Right hindlimb (tissue), 1 donor: ENCODE results near the gene AVPR1B.

Experiments
- DNase-seq: peaks from one replicate; pipeline ENCODE4 v3.0.0-alpha.2; 2018

The AVPR1B gene, protein sequence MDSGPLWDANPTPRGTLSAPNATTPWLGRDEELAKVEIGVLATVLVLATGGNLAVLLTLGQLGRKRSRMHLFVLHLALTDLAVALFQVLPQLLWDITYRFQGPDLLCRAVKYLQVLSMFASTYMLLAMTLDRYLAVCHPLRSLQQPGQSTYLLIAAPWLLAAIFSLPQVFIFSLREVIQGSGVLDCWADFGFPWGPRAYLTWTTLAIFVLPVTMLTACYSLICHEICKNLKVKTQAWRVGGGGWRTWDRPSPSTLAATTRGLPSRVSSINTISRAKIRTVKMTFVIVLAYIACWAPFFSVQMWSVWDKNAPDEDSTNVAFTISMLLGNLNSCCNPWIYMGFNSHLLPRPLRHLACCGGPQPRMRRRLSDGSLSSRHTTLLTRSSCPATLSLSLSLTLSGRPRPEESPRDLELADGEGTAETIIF

DNA sequence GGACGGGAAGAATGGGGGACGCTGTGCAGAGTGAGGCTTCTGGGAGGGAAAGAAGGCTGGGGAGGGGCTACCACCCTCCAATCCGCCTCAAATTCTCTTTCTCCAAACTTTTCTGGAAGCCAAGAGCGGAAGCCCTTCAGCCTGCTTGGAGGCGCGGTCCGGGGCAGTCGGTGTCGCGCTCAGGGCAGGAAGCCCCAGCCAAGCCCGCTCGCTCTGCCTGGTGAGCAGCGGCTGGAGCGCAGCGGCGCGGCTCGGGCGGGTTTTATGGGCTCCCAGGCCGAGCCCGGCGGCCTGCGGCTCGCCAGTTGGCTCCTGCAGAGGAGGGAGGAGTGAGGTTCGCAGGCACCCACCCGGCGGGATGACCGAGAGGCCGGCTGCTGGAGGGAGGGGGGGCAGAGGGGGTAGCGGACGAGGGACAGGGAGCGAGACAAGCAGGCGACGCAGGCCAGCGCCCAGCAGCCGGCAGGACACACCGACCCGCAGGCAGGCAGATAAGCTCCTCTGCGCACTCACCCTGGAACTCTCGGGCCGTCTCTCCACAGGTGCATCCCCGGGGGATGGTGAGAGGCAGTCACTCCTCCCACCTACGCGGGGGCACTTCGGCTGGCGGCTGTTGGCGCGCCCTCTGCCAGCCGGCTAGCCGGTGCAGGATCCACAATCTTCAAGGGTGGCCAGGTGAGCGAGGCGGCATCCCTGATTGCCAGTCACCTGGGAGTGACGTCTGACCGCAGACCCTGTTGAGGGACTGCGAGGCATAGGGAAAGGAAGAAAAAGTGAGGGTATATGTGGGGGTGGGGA is at the start of gene AVPR1B:
TSS of gene AVPR1B (minus strand) at position 238 of the 798 bp plus-strand sequence. CDS start 498 bp downstream, outside the sequence.
- peak; percentile 83 for DNase-seq

DNA sequence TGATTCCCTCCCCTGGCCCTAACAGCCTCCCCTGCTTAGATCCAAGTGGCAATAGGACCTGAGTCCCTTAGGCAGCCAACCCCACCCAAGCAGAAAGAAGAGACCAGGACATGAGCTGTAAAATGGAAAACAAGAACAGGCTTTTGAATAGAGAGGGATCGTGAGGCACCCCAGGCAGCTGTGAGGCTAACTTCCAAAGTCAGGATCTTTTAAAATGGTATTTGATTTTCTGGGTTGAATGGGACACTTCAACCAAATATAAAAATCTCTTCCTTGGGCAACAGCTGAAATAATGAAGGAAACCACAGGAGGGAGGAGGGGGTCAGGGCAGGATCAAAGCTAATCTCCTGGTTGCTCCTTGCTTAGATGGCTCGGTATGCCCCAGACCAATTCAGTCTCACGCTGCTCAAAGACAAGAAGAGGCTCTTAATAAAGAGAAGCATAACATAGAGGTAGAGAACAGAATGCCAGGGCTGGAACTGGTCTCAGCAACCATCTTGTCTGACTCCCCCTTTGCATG is 28.6 kb upstream of the AVPR1B start:
- no peak for DNase-seq

DNA sequence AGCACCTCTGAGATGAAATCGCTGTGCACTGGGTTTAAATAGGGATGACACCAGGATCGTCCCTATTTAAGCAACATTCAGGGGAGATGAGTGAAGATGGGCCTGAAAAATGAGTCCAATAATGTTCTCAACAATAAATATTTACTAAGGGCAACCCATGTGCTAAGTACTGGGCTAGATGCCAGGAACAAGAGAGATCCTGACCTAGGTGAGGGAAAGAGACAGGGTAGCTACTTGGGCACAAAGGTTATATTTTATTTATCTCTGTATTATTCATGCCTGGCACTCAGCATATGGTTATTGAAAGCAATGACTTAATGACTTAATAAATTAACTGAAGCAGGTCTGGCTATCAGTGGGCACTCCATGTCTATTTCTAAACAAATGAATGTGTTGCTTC is 27.4 kb upstream of the AVPR1B start:
- no peak for DNase-seq

DNA sequence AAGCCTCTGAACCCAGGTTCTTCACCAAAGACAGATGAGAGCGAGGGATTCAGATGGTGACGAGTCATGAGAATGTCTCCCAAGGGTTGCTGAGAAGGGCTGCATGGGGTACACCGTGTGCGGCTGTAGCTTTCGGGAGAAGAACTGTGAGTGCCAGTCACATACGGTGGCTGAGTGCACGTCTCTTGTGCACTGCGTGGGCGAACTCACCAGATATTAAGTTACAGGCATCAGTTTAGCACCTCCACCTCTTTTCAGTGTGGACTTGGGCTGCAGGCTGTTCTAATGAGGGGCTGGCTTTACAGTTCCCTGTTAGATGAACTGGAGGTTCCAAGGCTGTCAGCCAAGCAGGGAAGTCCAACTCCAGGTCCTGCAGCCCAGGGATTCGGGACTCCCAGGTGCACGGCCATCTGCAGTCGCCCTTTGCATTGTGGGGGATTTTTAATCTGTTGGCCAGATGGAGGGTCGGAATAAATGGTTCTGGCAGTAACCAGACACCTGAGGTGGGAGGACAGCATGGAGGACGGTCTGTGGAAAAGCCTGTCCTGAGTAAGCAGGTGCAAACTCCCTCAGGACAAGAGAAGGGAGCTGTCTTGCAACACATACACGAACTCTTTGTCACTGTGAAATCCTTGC is 26.5 kb upstream of the AVPR1B start:
- DNase-seq = peak; percentile 87

DNA sequence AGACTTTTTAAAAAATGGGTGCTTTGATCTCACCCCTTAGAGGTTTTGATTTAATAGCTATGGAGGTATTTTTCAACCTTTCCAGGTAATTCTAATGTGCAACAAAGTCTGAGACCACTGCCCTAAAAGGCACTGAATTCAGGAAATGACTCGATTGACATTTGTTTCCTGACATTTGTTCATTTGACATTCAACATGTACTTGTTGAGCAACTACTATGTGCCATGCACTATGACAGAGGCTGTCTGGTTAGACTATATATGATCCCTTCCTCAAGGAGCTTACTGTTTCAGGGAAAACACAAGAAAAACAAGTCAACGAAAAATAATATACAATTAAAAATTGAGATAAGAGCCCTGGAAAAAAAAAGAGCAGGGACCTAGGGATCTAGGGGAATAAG is 25.6 kb upstream of the AVPR1B start:
- DNase-seq = no peak

DNA sequence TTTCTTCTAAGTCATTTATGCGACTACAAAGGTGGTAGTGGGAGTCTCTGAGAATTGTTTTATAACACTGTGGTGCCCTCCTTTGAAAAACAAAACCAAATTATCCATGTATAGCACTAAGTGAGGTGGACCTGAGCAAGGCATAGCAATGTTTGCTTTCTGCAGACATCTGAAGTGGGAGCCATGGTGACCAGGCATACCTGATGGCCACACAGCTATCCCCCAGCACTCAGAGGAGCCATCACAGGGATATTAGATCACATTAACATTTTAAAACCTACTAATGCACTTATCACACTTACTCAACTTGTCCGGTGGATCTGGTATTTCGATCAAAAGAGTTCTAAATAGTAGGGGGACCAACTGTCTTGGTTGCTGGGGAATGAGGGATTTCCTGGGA is 24.8 kb upstream of the AVPR1B start:
- DNase-seq = no peak

DNA sequence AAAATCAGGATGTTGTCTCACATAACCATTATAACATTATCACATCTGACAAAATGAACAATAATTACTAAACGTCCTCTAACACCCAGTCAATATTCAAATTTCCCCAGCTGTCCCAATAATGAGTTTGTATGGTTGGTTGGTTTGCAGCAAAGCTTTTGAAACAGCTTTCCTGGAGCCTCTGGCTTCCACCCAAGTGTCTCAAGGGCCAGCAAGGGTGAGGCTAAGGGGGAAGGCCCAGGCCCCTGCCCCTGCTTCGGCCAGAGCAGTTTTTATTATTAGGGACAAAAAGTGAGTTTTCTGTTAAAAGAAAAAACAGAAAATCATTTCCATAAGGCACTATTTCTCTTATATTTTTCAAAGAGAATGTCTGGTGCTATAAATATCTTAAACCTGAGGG is 19.1 kb upstream of the AVPR1B start:
- no peak for DNase-seq

DNA sequence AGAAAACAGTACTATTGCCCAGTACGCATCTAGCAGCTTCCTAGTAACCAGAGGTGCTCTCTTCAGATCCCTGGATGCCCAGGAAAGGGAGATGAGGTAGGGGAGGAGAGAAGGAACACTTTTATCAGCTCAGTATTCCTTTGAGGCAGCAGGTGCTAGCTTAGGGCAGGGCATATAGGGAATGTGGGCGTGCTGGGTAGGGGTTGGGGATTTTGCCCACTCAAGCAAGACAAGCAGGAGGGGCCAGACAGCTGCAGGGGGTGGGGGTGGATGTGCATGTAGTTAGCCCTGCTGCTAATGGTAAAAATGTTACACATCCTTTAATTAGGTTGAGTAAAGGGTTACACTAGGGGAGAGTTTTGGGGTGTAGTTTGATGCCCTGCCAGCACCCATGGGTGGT is 18.1 kb upstream of the AVPR1B start:
- DNase-seq = no peak

DNA sequence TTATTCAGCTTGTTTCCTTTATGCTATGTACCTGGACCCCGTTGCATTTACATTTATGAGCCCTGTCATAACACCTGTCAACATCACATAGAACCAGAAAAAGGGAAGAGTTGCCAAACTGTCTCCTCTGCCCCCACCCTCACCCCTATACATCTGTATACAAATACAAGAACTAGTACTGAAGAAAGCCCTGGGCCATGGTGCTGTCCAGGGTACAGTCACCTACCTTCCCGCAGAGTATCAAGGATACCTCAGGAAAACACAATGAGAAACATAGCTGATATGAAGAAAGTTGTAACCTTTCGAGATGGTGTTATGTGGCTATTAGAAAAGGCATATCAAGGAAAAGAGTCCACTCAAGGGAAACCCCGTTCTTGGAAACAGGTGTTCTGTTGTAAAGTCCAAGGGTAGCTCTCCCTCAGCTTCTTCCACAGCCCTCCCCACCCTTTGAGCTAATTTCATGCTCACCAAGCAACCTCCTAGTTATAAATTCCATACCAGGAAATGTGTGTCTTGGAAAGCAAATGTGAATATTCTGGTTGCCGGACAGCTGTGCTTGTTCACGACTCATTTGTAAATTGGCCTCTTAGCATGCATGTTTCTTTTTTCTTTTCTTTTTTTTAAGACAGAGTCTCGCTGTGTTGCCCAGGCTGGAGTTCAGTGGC is 16.7 kb upstream of the AVPR1B start:
- DNase-seq = no peak

DNA sequence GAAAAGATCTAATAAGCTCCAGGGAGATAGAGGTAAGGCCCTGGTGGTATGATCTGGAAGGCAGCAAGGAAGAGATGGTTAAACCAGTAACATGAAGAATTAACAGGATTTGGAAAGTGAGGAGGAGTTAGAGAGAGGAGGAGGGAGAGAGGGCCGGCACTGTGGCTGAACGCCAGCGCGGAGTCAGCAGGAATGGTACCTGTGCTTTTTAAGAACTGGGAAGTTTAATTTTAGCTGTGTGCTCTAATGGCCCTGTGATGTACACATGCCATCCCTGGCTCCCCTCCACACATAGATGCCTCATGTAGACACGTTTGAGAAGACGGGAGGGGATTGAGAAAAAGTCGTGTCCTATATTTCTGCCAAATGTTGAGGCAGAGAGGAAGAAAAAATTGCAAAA is 13.8 kb upstream of the AVPR1B start:
- no peak for DNase-seq

DNA sequence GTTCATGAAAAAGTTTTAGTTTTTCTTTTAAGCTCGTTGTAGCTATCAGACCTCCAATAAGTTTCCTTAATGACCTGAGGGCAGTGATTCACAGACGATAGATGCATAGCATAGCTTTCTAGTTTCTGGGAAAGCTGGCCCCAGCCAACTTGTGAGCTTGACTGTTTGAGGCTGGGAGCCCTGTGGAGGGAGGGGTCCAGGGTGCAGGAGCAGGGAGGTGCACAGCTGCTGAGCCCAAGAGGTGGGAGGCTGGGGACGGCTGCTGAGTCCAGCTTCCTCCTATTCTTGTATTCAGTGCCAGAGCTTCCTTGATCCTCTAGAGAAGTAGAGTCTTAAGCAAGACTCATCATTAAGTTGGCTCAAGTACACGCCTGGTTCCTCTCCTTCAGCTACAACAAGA is 11.0 kb upstream of the AVPR1B start:
- no peak for DNase-seq

DNA sequence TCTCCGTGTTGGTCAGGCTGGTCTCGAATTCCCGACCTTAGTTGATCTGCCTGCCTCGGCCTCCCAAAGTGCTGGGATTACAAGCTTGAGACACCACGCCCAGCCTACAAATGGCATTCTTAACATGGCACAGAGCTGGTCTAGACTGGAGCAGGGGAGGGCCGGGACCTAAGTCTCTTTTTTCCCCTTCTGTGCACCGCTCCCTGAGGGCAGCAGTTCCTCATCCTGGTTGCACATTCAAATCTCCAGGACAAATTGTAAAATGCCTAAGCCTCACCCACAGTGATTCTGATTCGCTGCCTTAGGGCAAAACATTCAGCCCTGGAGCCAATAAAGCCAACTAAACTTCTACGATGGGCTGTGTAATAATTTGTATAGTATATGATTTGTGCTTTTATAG is 10.1 kb upstream of the AVPR1B start:
- DNase-seq = no peak

DNA sequence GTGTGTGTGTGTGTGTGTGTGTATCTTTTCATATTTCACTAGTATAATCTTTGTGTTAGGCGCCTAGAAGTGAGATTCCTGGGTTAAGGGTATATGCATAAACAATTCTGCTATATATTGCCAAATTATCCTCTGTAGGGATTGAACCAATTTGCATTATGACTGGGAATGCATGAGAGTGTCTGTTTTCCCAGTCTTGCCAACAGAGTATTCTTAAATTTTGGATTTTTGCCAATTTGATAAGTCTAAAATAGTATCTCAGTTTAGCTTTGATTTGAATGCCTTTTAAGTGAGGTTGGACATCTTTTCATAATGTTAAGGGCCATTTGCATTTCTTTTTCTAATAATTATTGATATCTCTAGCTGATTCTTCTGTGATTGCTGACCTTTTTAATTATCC is 8.2 kb upstream of the AVPR1B start:
- DNase-seq = no peak

DNA sequence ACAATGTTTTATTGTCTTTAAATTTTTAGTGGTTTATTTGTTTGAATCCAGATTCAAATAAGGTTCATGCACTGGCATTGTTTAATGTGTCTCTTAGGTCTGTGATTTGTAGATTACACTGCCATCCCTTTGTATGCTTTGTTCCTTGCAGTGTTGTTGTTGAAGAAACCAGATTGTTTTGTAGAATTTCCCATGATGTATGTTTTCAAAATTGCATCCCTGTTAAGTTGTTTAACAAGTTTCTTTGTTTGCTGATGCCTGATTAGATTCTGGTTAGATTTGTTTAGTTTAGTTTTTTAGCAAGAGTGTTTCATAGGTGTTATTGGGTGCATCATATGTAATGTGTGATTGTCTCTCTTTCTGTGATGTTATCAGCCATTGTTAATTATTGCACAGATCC is 5.5 kb upstream of the AVPR1B start:
- DNase-seq = no peak

DNA sequence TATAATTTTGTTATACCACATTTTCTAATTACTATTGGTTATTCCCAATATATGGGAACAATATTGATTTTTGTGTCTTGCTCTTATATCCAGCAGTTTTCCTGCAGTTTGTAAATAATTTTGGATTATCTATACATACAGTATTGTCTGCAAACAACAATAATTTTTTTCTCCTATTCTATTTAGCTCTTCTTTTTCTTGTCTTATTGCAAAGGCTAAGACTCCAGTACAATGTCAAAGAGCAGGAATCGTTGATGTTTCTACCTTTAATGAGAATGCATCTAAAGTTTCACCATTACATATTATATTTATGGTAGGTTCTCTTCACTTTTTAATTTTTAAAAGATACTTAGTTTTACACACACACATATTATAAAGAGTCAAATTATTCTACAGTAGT is 4.1 kb upstream of the AVPR1B start:
- DNase-seq = no peak

DNA sequence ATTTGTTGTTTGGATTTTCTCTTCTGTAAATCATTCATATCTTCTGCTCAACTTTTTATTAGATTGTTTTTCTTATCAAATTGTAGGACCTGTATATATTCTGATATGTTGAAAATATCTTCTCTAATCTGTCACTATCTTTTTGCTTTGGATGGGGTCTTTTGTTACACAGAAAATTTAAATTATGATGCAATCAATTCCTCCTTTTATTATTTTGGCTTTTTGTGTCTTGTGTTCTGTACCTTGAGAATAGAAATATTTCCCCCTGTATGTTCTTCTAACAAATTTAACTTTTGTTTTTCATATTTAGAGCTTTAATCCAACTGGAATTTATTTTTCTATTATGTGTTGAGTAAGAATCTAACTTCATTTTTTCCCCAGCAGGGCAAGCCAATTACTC is 3.2 kb upstream of the AVPR1B start:
- no peak for DNase-seq

DNA sequence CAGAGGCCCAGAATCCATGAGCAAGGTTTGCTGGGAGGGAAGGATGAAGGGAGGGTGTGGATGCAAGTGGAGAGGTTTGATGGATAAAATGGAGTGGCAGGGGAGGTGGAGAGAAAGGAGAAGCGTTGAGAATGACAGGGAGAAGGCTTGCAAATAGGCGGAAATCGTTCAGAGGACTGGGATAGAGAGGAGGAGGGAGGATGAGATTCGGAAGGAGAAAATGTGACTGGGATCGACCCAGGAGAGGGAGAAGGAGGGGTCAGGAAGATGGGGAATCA is 376 bp downstream of the AVPR1B start:
- no peak for DNase-seq

DNA sequence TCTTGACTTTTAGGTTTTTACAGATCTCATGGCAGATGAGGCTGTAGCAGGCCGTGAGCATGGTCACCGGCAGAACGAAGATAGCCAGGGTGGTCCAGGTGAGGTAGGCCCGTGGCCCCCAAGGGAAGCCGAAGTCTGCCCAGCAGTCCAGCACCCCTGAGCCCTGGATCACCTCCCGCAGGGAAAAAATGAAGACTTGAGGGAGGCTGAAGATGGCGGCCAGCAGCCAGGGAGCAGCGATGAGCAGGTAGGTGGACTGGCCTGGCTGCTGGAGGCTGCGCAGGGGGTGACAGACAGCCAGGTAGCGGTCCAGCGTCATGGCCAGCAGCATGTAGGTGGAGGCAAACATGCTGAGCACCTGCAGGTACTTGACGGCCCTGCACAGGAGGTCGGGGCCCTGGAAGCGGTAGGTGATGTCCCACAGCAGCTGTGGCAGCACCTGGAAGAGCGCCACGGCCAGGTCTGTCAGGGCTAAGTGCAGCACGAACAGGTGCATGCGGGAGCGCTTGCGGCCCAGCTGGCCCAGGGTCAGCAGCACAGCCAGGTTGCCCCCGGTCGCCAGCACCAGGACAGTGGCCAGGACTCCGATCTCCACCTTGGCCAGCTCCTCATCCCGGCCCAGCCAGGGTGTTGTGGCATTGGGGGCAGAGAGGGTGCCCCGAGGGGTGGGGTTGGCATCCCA is 856 bp downstream of the AVPR1B start:
- DNase-seq = no peak

DNA sequence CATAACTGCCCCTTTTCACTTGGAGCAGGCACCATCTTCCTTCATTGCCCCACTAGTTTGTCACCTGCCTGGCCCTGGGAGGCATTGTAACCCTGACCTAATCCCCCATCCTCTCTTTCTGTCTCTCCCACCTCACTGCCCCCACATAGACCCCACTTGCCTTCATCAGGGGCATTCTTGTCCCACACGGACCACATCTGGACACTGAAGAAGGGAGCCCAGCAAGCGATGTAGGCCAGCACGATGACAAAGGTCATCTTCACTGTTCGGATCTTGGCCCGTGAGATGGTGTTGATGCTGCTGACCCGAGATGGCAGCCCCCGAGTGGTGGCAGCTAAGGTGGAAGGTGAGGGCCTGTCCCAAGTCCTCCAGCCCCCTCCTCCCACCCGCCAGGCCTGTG is 1.4 kb downstream of the AVPR1B start:
- DNase-seq = no peak

DNA sequence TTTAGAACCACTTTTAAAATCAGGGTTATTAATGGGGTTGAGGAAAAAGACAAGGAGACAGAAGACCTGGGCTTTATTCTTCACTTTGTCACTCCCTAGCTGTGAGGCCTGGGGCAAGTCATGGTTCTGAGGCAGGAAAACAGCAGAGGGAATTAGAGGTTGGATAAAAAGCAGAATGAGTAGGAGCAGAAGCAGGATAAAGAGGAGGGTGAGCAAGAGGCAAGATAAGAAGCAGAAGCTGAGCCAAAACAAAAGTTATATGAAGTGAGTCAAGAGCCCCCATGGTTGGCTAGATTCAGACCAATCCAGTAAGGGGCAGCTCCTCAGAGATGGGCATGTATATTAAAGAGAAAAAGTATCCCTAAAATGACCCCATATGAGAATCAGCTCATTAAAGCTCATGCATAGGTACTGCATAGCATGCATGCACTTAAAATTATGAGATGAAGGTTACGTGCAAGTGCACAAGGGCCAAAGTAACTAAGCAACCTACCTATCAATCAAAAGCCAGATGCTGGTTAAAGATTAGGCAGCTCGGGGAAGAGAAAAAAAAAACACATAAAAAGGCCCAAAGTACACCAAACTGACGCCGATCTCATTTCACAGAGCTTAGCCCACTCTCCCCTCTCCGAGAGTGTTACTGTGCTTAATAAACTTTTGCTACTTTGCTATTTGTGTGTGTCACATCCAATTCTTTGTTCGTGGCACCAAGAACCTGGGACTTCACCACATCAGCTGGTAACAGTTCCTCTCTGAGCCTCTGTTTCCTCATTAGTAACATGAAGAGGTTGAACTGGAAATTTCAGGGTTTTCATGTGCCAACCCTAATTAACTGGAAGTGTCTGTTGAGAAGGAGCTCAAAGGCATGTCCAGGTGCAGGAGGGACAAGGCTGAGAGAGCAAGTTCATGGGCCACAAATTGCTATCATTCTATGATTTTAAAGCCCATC is 2.2 kb downstream of the AVPR1B start:
- DNase-seq = no peak

DNA sequence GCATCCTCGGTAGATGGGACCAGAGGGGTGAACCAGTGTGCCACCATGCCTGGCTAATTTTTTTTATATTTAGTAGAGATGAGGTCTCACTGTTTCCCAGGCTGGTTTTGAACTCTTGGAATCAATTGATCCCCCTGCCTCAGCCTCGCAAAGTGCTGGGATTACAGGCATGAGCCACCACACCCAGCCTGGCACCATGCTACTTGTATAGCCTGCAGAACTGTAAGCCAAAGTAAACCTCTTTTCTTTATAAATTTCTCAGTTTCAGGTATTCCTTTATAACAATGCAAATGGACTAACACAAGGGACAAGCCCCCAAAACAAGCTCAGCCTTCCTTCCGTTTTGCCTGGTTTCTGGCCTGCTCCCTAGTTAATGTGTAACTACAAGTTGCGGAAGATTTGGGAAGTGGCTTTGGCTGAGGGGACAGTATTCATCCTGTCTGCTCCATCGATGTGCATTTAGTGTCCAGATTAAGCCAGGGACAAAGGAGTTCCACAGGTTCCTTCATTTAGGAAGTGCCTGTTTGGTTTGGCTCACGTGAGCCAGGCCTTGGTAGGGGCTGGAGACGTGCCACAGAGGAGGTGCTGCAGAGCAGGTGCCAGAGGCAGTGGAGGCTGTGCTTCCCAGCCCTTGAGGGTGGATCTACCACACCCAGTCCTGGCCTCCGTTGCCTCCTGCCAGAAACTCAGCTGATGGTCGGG is 4.4 kb downstream of the AVPR1B start:
- no peak for DNase-seq
